SU-DHL-6 (cell line): ENCODE measurements around the gene CCNC.

Experiments used
- H2AFZ ChIP-seq: fragments of 200-600 bp; sonication (generic); 2 replicates; pipeline ENCODE4 v1.6.1; 2014; ENCODE audit warnings: low read depth, mild to moderate bottlenecking, moderate library complexity, mixed read lengths, antibody characterized with exemption, low read length; ENCODE audit not compliant: severe bottlenecking
- H3F3A ChIP-seq: fragments of 200-600 bp; shearing (Covaris generic); 2 replicates; pipeline ENCODE4 v1.6.0; 2016; ENCODE audit warnings: antibody characterized with exemption, mild to moderate bottlenecking; ENCODE audit not compliant: insufficient read depth
- H3K27ac ChIP-seq: fragments of 200-600 bp; sonication (generic); 2 replicates; pipeline ENCODE4 v1.5.1; 2016; ENCODE audit warnings: low read depth, mild to moderate bottlenecking, low read length, moderate library complexity, mixed read lengths
- H3K27me3 ChIP-seq: fragments of 200-600 bp; sonication (generic), shearing (Covaris generic); 2 replicates; pipeline ENCODE4 v1.6.0; 2014; ENCODE audit warnings: mild to moderate bottlenecking, low read length
- H3K36me3 ChIP-seq: fragments of 200-600 bp; sonication (generic); 2 replicates; pipeline ENCODE4 v1.6.1; 2014; ENCODE audit warnings: mild to moderate bottlenecking, low read length, mixed read lengths
- H3K4me2 ChIP-seq: fragments of 300-600, 200-600 bp; shearing (Covaris generic), sonication (generic); 2 replicates; pipeline ENCODE4 v1.6.0; 2014; ENCODE audit warnings: low read length, low read depth, mild to moderate bottlenecking; ENCODE audit not compliant: poor library complexity, severe bottlenecking
- H3K4me3 ChIP-seq: fragments of 200-600 bp; sonication (generic); 2 replicates; pipeline ENCODE4 v1.5.1; 2014; ENCODE audit warnings: antibody characterized with exemption, low read length, mild to moderate bottlenecking, mixed read lengths; ENCODE audit not compliant: insufficient read depth, poor library complexity, severe bottlenecking
- H3K79me2 ChIP-seq: fragments of 200-600 bp; sonication (generic); 2 replicates; pipeline ENCODE4 v1.6.1; 2014; ENCODE audit warnings: mild to moderate bottlenecking, low read length, moderate library complexity; ENCODE audit not compliant: insufficient read depth
- H3K9ac ChIP-seq: fragments of 200-600 bp; sonication (generic); 2 replicates; pipeline ENCODE4 v1.7.0; 2014; ENCODE audit warnings: mild to moderate bottlenecking, low read length
- H3K9me2 ChIP-seq: fragments of 200-600 bp; sonication (generic); replicated peaks from 2 replicates; pipeline ENCODE4 v1.6.1; 2014; ENCODE audit warnings: low read length; ENCODE audit not compliant: insufficient read depth
- H3K9me3 ChIP-seq: fragments of 200-600 bp; sonication (generic); 2 replicates; pipeline ENCODE4 v1.6.1; 2014; ENCODE audit warnings: low read length, mixed read lengths; ENCODE audit not compliant: insufficient read depth
- H4K20me1 ChIP-seq: fragments of 200-600 bp; sonication (generic); 2 replicates; pipeline ENCODE4 v1.6.1; 2014; ENCODE audit warnings: low read depth, mild to moderate bottlenecking, antibody characterized with exemption, low read length, moderate library complexity, mixed read lengths
- CTCF ChIP-seq: fragments of 200-600 bp; sonication (generic); IDR thresholded peaks from one replicate; pipeline ENCODE4 v1.5.1; 2017; ENCODE audit warnings: antibody characterized with exemption, mild to moderate bottlenecking, low read length, moderate library complexity; ENCODE audit not compliant: insufficient read depth, poor library complexity, severe bottlenecking
- EZH2phosphoT487 ChIP-seq: fragments of 200-600 bp; sonication (generic), shearing (Covaris generic); conservative IDR thresholded peaks from 2 replicates; pipeline ENCODE4 v1.6.1; 2018; ENCODE audit warnings: mild to moderate bottlenecking, antibody characterized with exemption, low read length, moderate library complexity, mixed read lengths

CCNC gene

GRCh38 chr6:99605911-99606655 is 37.6 kb upstream of the CCNC start:
- Histone ChIP-seq H3K36me3 (no peaks in the 10 kb centered on the region), H4K20me1 (no peaks in the 10 kb centered on the region), H2AFZ (no peak overlapping the region), H3K4me2 (no peak overlapping the region), H3K27me3 (no peaks in the 10 kb centered on the region), H3K79me2 (no peaks in the 10 kb centered on the region), H3F3A (no peaks in the 10 kb centered on the region), H3K4me3 (no peak overlapping the region), H3K9ac (no peak overlapping the region), H3K9me2 (no peaks in the 10 kb centered on the region), H3K27ac (no peak overlapping the region), H3K9me3 (no peaks in the 10 kb centered on the region)
- TF ChIP-seq CTCF (no peak), EZH2phosphoT487 (no peak)

GRCh38 chr6:99605074-99605734 is 36.7 kb upstream of the CCNC start:
- Histone ChIP-seq H3K27ac (no peak overlapping the region), H3K9me2 (no peaks in the 10 kb centered on the region), H3K4me3 (no peak overlapping the region), H3K9me3 (no peaks in the 10 kb centered on the region), H3K36me3 (no peaks in the 10 kb centered on the region), H3K27me3 (no peaks in the 10 kb centered on the region), H4K20me1 (no peaks in the 10 kb centered on the region), H3K79me2 (no peaks in the 10 kb centered on the region), H3F3A (no peaks in the 10 kb centered on the region), H2AFZ (no peak overlapping the region), H3K4me2 (no peak overlapping the region), H3K9ac (no peak overlapping the region)
- no peak for TF ChIP-seq EZH2phosphoT487
- no peak for TF ChIP-seq CTCF

- H3K4me3 ChIP-seq = no peak overlapping the region
- H3F3A ChIP-seq = no peaks in the 10 kb centered on the region
- no peak overlapping the region for H3K4me2 ChIP-seq
- no peak for TF ChIP-seq EZH2phosphoT487
- no peak for TF ChIP-seq CTCF
- H3K27ac ChIP-seq = no peak overlapping the region
- H3K36me3 ChIP-seq = no peaks in the 10 kb centered on the region
- no peaks in the 10 kb centered on the region for H3K9me2 ChIP-seq
- H3K9ac ChIP-seq = no peak overlapping the region
- H2AFZ ChIP-seq = no peak overlapping the region
- no peaks in the 10 kb centered on the region for H3K9me3 ChIP-seq
- H3K27me3 ChIP-seq = no peaks in the 10 kb centered on the region
- H4K20me1 ChIP-seq = no peaks in the 10 kb centered on the region
- no peaks in the 10 kb centered on the region for H3K79me2 ChIP-seq
These were observed 36.0 kb upstream of the CCNC start for GRCh38 chr6:99604166-99605073.
